Tibial artery (tissue), 4 donors: Measurements from ENCODE around the gene MRPS33.
"Not testable (repeated sequence)": the region's sequence is repeated elsewhere in the genome, so short reads cannot be mapped to it uniquely, and the experiment has no call there.

Source experiments
- DNase-seq, 2 donors: peaks; one replicate each; pipeline ENCODE4 v3.0.0-alpha.2; 2019
- H3K27ac ChIP-seq, 2 donors: fragments of 200-600 bp; sonication (generic) in 1 of 2; 1 replicate in 1 of 2; 2 replicates in 1 of 2; pipeline ENCODE4 v1.5.1; 2018 to 2019; ENCODE audit warnings: mild to moderate bottlenecking in 1 of 2
- H3K27me3 ChIP-seq, 2 donors: fragments of 200-600 bp; sonication (generic) in 1 of 2; one replicate each; pipeline versions ENCODE4 v1.5.1 to v1.6.0; 2016 to 2019
- H3K36me3 ChIP-seq, 3 donors: fragments of 200-600 bp; sonication (generic) in 2 of 3; one replicate each; pipeline ENCODE4 v1.5.1; 2016 to 2019; ENCODE audit warnings: mild to moderate bottlenecking in 2 of 3
- H3K4me1 ChIP-seq, 4 donors: fragments of 200-600 bp; sonication (generic) in 2 of 4; 1 replicate in 3 of 4; 2 replicates in 1 of 4; pipeline ENCODE4 v1.5.1; 2016 to 2019
- H3K4me3 ChIP-seq, 2 donors: fragments of 200-600 bp; sonication (generic) in 1 of 2; 1 replicate in 1 of 2; 2 replicates in 1 of 2; pipeline ENCODE4 v1.5.1; 2018 to 2019; ENCODE audit warnings: mild to moderate bottlenecking in 2 of 2
- H3K9me3 ChIP-seq, 3 donors: fragments of 200-600 bp; sonication (generic) in 1 of 3; one replicate each; pipeline ENCODE4 v1.5.1; 2016 to 2019
- intact Hi-C: fragments of 100-400 bp; cut with DNase I; formaldehyde crosslinking; loops from one replicate; pipeline ENCODE4 v1.15.0; 2023; ENCODE audit warnings: low total_unique reads
- TF ChIP-seq, protein P1 (sequence below), 2 experiments: fragments of 200-600 bp in 1 of 2; fragments of 450-650 bp in 1 of 2; IDR thresholded peaks; one replicate each; pipeline ENCODE4 v1.5.1; 2017 to 2019; ENCODE audit warnings: antibody characterized with exemption in 2 of 2, mild to moderate bottlenecking in 1 of 2, moderate library complexity in 1 of 2

MRPS33 gene

DNA sequence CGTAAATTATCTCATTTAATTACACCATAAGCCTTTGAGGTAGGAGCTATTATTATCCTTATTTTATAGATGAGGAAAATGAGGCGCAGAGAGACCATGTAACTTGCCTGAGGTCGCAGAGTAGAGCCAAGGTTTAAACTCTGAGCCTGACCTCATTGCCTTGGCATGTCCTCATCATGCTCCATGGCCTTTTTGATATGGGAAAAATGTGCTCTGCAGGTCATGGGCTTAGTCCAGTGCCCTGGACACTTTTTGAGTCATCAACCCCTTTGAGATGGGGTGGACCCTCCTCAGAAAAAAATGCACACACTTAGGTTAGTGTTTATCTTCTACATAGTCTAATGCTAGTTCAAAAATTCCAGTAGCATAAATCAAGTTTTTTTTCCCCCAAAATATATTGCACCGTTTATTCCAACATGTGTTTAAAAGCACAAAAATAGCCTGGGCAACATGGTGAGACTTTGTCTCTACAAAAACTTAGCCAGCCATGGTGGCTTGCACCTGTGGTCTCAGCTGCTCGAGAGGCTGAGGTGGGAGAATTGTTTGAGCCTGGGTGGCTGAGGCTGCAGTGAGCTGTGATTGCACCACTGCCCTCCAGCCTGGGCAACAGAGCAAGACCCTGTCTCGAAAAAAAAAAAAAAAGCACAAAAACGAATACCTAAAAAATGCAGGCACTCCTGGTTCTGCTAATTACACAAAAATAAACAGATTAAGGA is 30.5 kb upstream of the MRPS33 start:
- H3K27me3 ChIP-seq = no peaks in the 10 kb centered on the region
- H3K4me3 ChIP-seq = no peak overlapping the region
- no peaks in the 10 kb centered on the region for H3K9me3 ChIP-seq
- intact Hi-C loops = no loop called here
- H3K4me1 ChIP-seq = no peaks in the 10 kb centered on the region
- TF ChIP-seq, protein P1, sequence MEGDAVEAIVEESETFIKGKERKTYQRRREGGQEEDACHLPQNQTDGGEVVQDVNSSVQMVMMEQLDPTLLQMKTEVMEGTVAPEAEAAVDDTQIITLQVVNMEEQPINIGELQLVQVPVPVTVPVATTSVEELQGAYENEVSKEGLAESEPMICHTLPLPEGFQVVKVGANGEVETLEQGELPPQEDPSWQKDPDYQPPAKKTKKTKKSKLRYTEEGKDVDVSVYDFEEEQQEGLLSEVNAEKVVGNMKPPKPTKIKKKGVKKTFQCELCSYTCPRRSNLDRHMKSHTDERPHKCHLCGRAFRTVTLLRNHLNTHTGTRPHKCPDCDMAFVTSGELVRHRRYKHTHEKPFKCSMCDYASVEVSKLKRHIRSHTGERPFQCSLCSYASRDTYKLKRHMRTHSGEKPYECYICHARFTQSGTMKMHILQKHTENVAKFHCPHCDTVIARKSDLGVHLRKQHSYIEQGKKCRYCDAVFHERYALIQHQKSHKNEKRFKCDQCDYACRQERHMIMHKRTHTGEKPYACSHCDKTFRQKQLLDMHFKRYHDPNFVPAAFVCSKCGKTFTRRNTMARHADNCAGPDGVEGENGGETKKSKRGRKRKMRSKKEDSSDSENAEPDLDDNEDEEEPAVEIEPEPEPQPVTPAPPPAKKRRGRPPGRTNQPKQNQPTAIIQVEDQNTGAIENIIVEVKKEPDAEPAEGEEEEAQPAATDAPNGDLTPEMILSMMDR (IDR thresholded peaks at IDR 0.05) = no peak
- H3K36me3 ChIP-seq = no peaks in the 10 kb centered on the region
- DNase-seq = no peak
- no peak overlapping the region for H3K27ac ChIP-seq

DNA sequence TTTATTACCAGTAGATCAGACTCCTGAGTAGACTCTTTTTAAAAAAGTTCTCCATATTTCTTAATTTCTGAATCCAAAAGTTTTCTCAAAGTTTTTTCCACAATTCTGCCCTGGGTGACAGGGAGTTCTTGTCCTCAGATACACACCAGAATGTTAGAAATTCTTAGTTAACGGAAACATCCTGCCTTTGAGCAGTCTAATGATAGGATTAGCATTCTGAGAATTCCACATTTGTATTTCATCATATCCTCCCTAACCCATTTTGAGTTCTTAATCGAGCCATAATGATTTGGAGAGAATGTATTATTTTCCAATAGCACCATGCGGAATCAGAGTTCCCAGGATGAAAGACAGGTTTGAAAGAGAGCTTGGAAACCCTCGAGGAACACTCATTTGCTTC is 28.9 kb upstream of the MRPS33 start:
- intact Hi-C loops = no loop called here
- H3K9me3 ChIP-seq = no peaks in the 10 kb centered on the region
- H3K4me1 ChIP-seq = no peaks in the 10 kb centered on the region
- no peak overlapping the region for H3K4me3 ChIP-seq
- TF ChIP-seq, protein P1 (IDR thresholded peaks at IDR 0.05) = no peak
- H3K36me3 ChIP-seq = no peaks in the 10 kb centered on the region
- no peak overlapping the region for H3K27ac ChIP-seq
- DNase-seq = no peak
- no peaks in the 10 kb centered on the region for H3K27me3 ChIP-seq

DNA sequence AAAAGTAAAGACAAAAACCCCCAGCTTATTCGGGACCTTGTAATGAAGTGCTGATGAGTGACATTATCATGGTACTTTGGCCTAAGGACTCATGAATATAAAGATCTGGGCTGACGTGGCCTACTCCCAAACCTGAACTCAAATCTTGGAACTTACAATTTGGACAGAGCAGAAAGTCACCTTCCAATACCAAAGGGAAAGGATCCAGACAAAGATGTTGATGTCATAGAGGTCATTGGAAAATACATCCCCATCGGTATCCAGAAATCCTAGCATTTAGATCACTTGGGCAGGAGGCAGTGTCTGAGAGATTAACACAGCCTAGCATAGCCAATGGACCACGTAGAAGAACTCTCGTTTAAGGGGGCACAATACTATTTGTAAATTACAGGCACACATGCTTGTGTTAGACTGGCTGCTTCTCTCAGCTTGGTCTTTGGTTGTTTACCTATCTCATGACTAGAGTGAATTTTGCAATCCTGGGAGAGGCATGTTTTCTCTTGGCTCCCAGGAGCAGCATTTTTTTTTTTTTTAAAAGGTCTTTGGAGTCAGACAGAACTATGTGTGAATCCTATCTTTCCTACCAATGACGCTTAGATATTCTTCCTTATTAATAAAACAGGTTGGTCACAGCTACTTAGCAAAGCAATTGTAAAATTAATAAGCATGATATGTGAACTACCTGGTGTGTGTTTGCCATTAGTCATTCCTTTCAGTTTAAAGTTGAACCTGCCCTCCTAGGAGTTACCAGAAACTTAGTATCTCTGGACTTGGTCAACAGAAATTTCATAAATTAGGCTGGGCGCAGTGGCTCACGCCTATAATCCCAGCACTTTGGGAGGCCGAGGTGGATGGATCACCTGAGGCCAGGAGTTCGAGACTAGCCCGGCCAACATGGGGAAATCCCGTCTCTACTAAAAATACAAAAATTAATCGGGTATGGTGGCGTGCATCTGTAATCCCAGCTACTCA is 27.8 kb upstream of the MRPS33 start:
- intact Hi-C loops = no loop called here
- TF ChIP-seq, protein P1 (IDR thresholded peaks at IDR 0.05) = no peak

DNA sequence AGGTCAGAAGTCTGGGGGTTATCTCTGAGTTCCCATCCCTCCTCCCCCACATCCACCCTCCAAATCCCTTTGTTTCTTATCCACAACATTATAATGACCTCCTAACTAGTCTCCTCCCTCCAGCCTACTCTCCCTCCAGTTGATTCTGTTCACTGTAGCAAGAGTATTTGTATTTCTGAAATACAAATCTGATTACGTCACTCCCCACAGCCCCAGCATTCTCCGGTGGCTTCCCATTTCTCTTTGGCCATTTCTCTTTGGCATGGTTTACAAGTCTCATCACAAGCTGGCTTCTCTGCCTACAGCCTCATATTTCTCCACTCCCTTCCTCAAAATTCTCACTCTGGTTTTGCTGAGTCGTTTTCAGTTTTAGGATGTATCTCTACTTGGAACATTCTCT is 24.6 kb upstream of the MRPS33 start:
- TF ChIP-seq, protein P1 (IDR thresholded peaks at IDR 0.05) = no peak
- DNase-seq = no peak
- H3K4me3 ChIP-seq = no peak overlapping the region
- H3K27me3 ChIP-seq = no peaks in the 10 kb centered on the region
- H3K9me3 ChIP-seq = no peaks in the 10 kb centered on the region
- intact Hi-C loops = no loop called here
- no peaks in the 10 kb centered on the region for H3K4me1 ChIP-seq
- no peaks in the 10 kb centered on the region for H3K36me3 ChIP-seq
- no peak overlapping the region for H3K27ac ChIP-seq

More for the DNA sequence above, 27.8 kb upstream of the MRPS33 start:
- Histone ChIP-seq H3K9me3 (no peaks in the 10 kb centered on the region), H3K36me3 (no peaks in the 10 kb centered on the region), H3K4me3 (no peak overlapping the region), H3K4me1 (no peaks in the 10 kb centered on the region), H3K27ac (no peak overlapping the region), H3K27me3 (no peaks in the 10 kb centered on the region)
- DNase-seq = no peak

DNA sequence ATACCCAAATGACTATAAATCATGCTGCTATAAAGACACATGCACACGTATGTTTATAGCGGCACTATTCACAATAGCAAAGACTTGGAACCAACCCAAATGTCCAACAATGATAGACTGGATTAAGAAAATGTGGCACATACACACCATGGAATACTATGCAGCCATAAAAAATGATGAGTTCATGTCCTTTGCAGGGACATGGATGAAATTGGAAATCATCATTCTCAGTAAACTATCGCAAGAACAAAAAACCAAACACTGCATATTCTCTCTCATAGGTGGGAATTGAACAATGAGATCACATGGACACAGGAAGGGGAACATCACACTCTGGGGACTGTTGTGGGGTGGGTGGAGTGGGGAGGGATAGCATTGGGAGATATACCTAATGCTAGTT is 23.3 kb upstream of the MRPS33 start:
- H3K4me1 ChIP-seq, H3K27ac ChIP-seq, H3K9me3 ChIP-seq, H3K36me3 ChIP-seq, H3K4me3 ChIP-seq, DNase-seq, H3K27me3 ChIP-seq, intact Hi-C loops: not testable (repeated sequence)

DNA sequence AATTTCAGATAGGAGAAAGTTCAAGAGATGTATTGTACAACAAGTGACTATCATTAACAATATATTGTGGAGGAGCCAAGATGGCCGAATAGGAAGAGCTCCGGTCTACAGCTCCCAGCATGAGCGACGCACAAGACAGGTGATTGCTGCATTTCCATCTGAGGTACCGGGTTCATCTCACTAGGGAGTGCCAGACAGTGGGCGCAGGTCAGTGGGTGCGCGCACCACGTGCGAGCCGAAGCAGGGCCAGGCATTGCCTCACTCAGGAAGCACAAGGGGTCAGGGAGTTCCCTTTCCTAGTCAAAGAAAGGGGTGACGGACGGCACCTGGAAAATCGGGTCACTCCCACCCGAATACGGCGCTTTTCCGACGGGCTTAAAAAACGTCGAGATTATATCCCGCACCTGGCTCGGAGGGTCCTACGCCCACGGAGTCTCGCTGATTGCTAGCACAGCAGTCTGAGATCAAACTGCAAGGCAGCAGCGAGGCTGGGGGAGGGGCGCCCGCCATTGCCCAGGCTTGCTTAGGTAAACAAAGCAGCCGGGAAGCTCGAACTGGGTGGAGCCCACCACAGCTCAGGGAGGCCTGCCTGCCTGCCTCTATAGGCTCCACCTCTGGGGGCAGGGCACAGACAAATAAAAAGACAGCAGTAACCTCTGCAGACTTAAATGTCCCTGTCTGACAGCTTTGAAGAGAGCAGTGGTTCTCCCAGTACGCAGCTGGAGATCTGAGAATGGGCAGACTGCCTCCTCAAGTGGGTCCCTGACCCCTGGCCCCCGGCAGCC is 18.0 kb upstream of the MRPS33 start:
- H3K27ac ChIP-seq, intact Hi-C loops, H3K9me3 ChIP-seq, DNase-seq, H3K36me3 ChIP-seq, H3K4me1 ChIP-seq, H3K27me3 ChIP-seq, H3K4me3 ChIP-seq: not testable (repeated sequence)
